RKO (cell line): ENCODE results near the gene UNC119.
"Not testable (repeated sequence)": the region's sequence is repeated elsewhere in the genome, so short reads cannot be mapped to it uniquely, and the experiment has no call there.

ENCODE experiments used
- DNase-seq: peaks from one replicate; pipeline ENCODE4 v3.0.0-alpha.2; 2016; ENCODE audit warnings: low spot score

The UNC119 gene

DNA sequence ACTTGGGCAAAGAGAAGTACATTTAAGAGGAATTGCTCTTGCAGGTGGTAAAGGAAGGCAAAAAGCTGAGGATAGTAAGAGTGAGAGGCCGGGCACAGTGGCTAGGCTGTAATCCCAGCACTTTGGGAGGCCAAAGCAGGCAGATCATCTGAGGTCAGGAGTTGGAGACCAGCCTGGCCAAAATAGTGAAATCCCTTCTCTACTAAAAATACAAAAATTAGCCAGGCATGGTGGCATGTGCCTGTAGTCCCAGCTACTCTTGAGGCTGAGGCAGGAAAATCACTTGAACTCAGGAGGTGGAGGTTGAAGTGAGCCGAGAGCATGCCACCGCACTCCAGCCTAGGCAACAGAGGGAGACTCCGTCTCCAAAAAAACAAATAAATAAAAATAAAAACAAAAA, 30.1 kb downstream of the UNC119 start:
- DNase-seq: not testable (repeated sequence)

- DNase-seq: no peak
These were observed 30.9 kb downstream of the UNC119 start for GRCh38 chr17:28521311-28522085.

GRCh38 chr17:28520687-28521086, 31.7 kb downstream of the UNC119 start:
- DNase-seq: no peak

DNA sequence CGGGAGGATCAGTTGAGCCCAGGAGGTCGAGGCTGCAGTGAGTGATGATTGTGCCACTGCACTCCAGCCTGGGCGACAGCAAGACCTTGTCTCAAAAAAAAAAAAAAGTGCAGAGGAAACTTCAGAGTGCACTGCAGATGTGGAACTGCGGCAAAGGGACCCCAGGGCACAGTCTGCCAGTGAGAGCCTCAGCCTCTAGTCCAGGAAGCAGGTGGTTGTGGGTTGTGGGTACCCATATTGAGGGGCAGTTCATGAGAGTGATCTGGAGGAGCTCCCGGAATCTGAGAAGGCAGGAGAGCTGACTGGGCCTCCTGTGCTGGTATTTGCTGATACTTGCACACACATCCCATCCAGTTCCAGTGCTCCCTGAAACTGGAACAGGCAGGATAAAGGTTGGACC, 33.2 kb downstream of the UNC119 start:
- DNase-seq: no peak

GRCh38 chr17:28518578-28518977, 33.8 kb downstream of the UNC119 start:
- no peak for DNase-seq

GRCh38 chr17:28518132-28518531, 34.3 kb downstream of the UNC119 start:
- DNase-seq: no peak

- DNase-seq: no peak
These were observed 36.9 kb downstream of the UNC119 start for GRCh38 chr17:28515518-28515917.

GRCh38 chr17:28514561-28515002, 37.8 kb downstream of the UNC119 start:
- DNase-seq: no peak

- no peak for DNase-seq
These were observed 38.9 kb downstream of the UNC119 start for GRCh38 chr17:28513476-28513875.

GRCh38 chr17:28511858-28512461, 40.5 kb downstream of the UNC119 start:
- no peak for DNase-seq

GRCh38 chr17:28509789-28510188, 42.6 kb downstream of the UNC119 start:
- DNase-seq: no peak

GRCh38 chr17:28508211-28508724, 44.2 kb downstream of the UNC119 start:
- no peak for DNase-seq

GRCh38 chr17:28507567-28508203, 44.7 kb downstream of the UNC119 start:
- no peak for DNase-seq

GRCh38 chr17:28506763-28507487, 45.5 kb downstream of the UNC119 start:
- DNase-seq: no peak

DNA sequence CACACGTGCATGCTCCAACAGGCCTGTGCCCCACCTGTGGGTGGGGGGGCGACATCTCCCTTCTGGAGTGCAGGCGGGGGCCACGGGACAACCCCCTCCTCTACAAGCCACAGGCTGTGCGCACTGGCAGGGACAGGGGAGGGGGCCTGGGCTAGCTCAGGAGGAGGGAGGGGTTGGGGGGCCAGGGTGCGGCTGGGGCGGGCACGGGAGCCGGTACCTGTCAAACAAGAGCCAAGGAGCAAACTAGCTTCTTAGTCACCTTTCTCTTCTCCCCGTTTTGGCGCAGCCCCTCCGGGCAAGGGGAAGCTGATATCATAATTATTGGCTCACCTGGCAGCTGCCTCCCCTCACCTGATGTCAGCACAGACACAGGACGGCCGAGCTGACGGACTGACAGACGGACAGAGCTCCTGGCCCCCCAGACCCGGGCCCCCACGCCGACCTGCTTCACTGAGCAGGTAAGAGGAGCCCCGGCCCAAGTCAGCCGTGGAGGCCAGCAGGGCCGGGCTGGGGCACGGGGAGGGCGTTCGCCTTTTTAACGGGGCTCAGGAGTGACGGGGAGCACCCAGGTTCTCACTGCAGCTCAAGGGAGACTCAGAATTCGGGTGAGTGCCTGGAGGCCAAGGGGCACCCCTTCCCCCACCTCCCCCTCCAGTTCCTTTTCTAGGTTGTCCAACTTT, 46.3 kb downstream of the UNC119 start, which contains the start of gene FOXN1:
Gene FOXN1, plus strand, starts transcription at position 363 of the 680 bp plus-strand sequence. CDS start 17,622 bp downstream, outside the sequence.
- no peak for DNase-seq

GRCh38 chr17:28503420-28503819, 49.0 kb downstream of the UNC119 start:
- DNase-seq: no peak

DNA sequence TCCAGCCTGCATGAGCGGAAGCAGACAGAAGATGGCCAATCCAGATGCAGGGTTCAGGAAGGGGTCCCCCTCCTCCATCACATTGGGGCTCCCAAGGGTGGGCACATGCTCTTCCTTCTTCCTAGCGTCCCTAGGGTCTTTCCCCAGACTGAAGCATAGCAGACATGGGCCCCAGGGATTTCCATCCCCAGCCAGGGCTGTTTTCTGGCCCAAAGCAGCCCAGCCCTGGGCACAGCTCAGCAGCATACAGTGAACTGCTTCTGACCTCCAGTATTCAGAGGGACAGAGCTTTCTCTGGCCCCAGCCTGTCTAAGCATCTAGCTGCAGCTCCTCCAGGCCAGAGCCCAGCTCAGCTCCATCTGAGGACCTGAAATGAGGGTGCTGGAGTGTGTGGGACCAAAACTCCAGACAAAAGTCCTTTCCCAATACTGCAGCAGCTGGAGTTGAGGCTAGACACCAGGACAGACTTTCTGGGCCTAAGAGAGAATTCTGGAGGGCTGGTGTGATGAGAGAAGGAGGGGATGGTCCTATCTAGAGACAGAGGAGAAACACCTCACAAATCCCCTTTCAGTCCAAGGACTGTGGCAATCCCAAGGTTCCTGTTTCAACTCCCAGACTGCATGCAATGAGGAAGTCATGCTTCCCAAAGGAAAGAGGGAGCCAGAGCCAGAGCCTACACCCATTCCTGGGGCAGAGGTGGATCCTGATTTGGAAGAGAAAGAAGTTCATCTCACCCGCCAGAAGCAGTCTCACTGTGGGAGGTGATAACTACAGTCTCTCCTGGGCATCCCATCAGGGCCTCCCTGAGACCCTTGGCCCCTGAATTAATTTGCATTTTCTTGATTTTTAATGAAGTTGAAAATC, 50.8 kb downstream of the UNC119 start:
- no peak for DNase-seq

GRCh38 chr17:28500712-28501379, 51.6 kb downstream of the UNC119 start:
- DNase-seq: no peak

DNA sequence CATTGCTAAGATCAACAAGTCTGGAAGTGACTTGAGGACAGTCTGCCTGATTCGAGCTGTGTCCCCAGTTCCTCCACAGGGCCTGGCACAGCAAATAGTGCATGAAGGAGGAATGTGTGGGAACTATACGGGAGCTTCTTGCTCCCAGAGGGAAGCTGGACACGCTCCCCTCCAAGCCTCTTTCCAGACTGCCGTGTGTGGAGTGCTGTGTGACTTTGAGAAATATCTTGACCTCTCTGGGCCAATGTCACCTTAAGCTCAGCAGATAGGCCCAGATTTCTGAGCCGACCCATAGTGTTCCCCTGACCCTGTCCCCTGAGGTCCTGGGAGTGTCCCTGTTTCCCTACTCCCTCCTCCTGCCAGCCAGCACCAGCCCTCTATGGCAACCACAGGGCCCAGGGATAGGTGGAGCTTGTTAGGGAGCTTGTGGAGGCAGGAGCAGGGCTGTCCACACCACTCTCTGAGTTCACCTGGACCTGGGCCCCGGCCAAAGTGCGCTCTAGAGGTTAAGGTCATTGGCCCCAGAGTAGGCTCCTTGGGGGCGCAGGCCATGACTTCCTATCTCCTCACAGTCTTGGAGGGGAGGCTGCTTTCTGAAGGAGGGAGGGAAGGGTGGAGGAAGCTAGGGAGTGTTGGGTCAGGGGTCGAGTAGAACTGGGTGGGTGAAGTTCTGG, 52.6 kb downstream of the UNC119 start:
- DNase-seq: no peak

DNA sequence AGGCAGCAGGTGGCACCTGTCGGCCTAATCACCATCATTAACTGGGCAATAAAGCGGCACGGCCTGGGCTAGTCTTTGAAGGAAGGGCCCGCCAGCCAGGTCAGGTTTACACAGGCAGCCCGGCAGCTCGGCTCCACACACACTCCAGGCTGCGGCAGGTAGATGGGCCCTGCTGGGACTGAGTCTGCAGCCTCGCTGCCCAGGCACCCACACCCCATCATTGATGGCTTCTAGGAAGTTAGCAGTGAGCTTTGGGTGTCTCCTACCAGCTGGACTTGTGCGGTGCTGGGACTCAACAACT, 53.1 kb downstream of the UNC119 start:
- no peak for DNase-seq
